PC-3 (cell line): Measurements from ENCODE around the gene NOMO2. TPM values are rescaled to one million over a fixed set of nuclear protein-coding genes. Genes with fewer than 3 reads are reported as not detected.
"Not testable (repeated sequence)": the region's sequence is repeated elsewhere in the genome, so short reads cannot be mapped to it uniquely, and the experiment has no call there.

Source experiments
- ATAC-seq: fragments of 200-7000 bp; cut with Tn5 transposase; 2 replicates; pipeline ENCODE4 v1.9.1; 2020; ENCODE audit warnings: mild to moderate bottlenecking, moderate library complexity
- BruUV-seq: library from RNA; stranded (reverse); fragments of 400-500 nt; replicated peaks from 2 replicates; lab custom pipeline; 2021; lab: Mats Ljungman, UMichigan
- CTCF ChIA-PET: fragments of 300-600 bp; sonication (Branson Sonifier 250); formaldehyde crosslinking; loops from one replicate; lab custom pipeline; 2022; ENCODE audit warnings: antibody characterized with exemption; lab: Charles Lee
- POLR2A ChIA-PET: fragments of 300-600 bp; sonication (Branson Sonifier 250); formaldehyde crosslinking; loops from one replicate; lab custom pipeline; 2022; ENCODE audit warnings: antibody characterized with exemption; ENCODE audit not compliant: unreplicated experiment; lab: Charles Lee
- DNase-seq: peaks from one replicate; pipeline ENCODE4 v3.0.0-alpha.2; 2015
- H2AFZ ChIP-seq: fragments of 300-600 bp; sonication (generic); 2 replicates; pipeline ENCODE4 v1.6.0; 2016; ENCODE audit warnings: antibody characterized with exemption, low read length
- H3F3A ChIP-seq: fragments of 300-600 bp; sonication (generic); one replicate; pipeline ENCODE4 v1.6.0; 2017; ENCODE audit warnings: antibody characterized with exemption, low read length, control low read depth, mild to moderate bottlenecking; ENCODE audit not compliant: unreplicated experiment
- H3K27ac ChIP-seq: fragments of 300-600 bp; sonication (generic); 2 replicates; pipeline ENCODE4 v1.5.1; 2016; ENCODE audit warnings: mild to moderate bottlenecking, low read length
- H3K27me3 ChIP-seq: fragments of 300-600 bp; sonication (generic); 2 replicates; pipeline ENCODE4 v1.6.1; 2016; ENCODE audit warnings: low read length, mixed read lengths
- H3K36me3 ChIP-seq: fragments of 300-600 bp; sonication (generic); 2 replicates; pipeline ENCODE4 v1.6.1; 2016; ENCODE audit warnings: low read depth, mixed run types, low read length, mixed read lengths
- H3K4me1 ChIP-seq: fragments of 300-600 bp; sonication (generic); 2 replicates; pipeline ENCODE4 v1.5.1; 2016; ENCODE audit warnings: low read length; ENCODE audit not compliant: insufficient read depth
- H3K4me2 ChIP-seq: fragments of 300-600 bp; sonication (generic); 2 replicates; pipeline ENCODE4 v1.6.0; 2016; ENCODE audit warnings: low read length
- H3K4me3 ChIP-seq: fragments of 300-600 bp; sonication (generic); 2 replicates; pipeline ENCODE4 v1.5.1; 2016; ENCODE audit warnings: mild to moderate bottlenecking, low read length, mixed read lengths
- H3K79me2 ChIP-seq: fragments of 300-600 bp; sonication (generic); 2 replicates; pipeline ENCODE4 v1.6.1; 2017; ENCODE audit warnings: low read length, mixed read lengths
- H3K9ac ChIP-seq: fragments of 300-600 bp; sonication (generic); 2 replicates; pipeline ENCODE4 v1.6.0; 2016; ENCODE audit warnings: mild to moderate bottlenecking, low read length
- H3K9me2 ChIP-seq: fragments of 300-600 bp; sonication (generic); replicated peaks from 2 replicates; pipeline ENCODE4 v1.6.1; 2016; ENCODE audit warnings: mixed run types, low read length, mixed read lengths
- H3K9me3 ChIP-seq: fragments of 300-600 bp; sonication (generic); 2 replicates; pipeline ENCODE4 v1.6.1; 2016; ENCODE audit warnings: low read length, mixed read lengths
- H4K20me1 ChIP-seq: fragments of 300-600 bp; sonication (generic); 2 replicates; pipeline ENCODE4 v1.6.1; 2016; ENCODE audit warnings: low read length, mixed read lengths
- intact Hi-C: fragments of 100-400 bp; cut with micrococcal nuclease; formaldehyde crosslinking; loops from 2 replicates; pipeline ENCODE4 v1.9.0; 2023
- total RNA-seq: library from RNA; depleted of rRNA; stranded (reverse); fragments of >200 nt; gene quantifications from 2 replicates; pipeline ENCODE4 v1.2.3, GENCODE V29; 2014

NOMO2 gene
- total RNA-seq, 1 experiment from 2014 or later = 121 TPM

- DNase-seq, H3K36me3 ChIP-seq, H4K20me1 ChIP-seq, H3K27me3 ChIP-seq, BruUV-seq, ATAC-seq, H3K9ac ChIP-seq, CTCF ChIA-PET, H3K9me3 ChIP-seq, H2AFZ ChIP-seq, H3F3A ChIP-seq, H3K4me2 ChIP-seq, POLR2A ChIA-PET, H3K4me3 ChIP-seq, H3K9me2 ChIP-seq, intact Hi-C loops, H3K4me1 ChIP-seq, H3K27ac ChIP-seq, H3K79me2 ChIP-seq: not testable (repeated sequence)
These were observed 35.9 kb downstream of the NOMO2 start for GRCh38 chr16:18525882-18526482.

GRCh38 chr16:18522637-18523036 lies 39.3 kb downstream of the NOMO2 start:
- POLR2A ChIA-PET, H2AFZ ChIP-seq, BruUV-seq, H3K9me2 ChIP-seq, ATAC-seq, H3K27me3 ChIP-seq, H3K79me2 ChIP-seq, H3K9ac ChIP-seq, H3K27ac ChIP-seq, CTCF ChIA-PET, intact Hi-C loops, H3K4me3 ChIP-seq, DNase-seq, H3K9me3 ChIP-seq, H3K4me1 ChIP-seq, H3K36me3 ChIP-seq, H3F3A ChIP-seq, H4K20me1 ChIP-seq, H3K4me2 ChIP-seq: not testable (repeated sequence)

- DNase-seq, intact Hi-C loops, H3K79me2 ChIP-seq, H3F3A ChIP-seq, POLR2A ChIA-PET, H3K9ac ChIP-seq, H2AFZ ChIP-seq, CTCF ChIA-PET, H3K27ac ChIP-seq, ATAC-seq, H3K27me3 ChIP-seq, BruUV-seq, H3K9me2 ChIP-seq, H3K9me3 ChIP-seq, H3K4me1 ChIP-seq, H4K20me1 ChIP-seq, H3K4me2 ChIP-seq, H3K36me3 ChIP-seq, H3K4me3 ChIP-seq: not testable (repeated sequence)
These were observed 40.3 kb downstream of the NOMO2 start for GRCh38 chr16:18521445-18522181.

GRCh38 chr16:18518536-18519283 lies 43.2 kb downstream of the NOMO2 start:
- H3K4me1 ChIP-seq, intact Hi-C loops, H3F3A ChIP-seq, H3K4me2 ChIP-seq, H3K27me3 ChIP-seq, H2AFZ ChIP-seq, H3K9me2 ChIP-seq, H4K20me1 ChIP-seq, ATAC-seq, H3K4me3 ChIP-seq, POLR2A ChIA-PET, H3K79me2 ChIP-seq, CTCF ChIA-PET, H3K36me3 ChIP-seq, BruUV-seq, DNase-seq, H3K9ac ChIP-seq, H3K27ac ChIP-seq, H3K9me3 ChIP-seq: not testable (repeated sequence)

- H3K9me3 ChIP-seq, H3K36me3 ChIP-seq, DNase-seq, H3F3A ChIP-seq, H3K27me3 ChIP-seq, H3K4me3 ChIP-seq, BruUV-seq, H3K27ac ChIP-seq, CTCF ChIA-PET, POLR2A ChIA-PET, H3K4me1 ChIP-seq, H2AFZ ChIP-seq, H3K9ac ChIP-seq, H3K9me2 ChIP-seq, H3K79me2 ChIP-seq, intact Hi-C loops, H3K4me2 ChIP-seq, H4K20me1 ChIP-seq: not testable (repeated sequence)
- peak; percentile 53 for ATAC-seq
These were observed 63.5 kb downstream of the NOMO2 start for GRCh38 chr16:18498430-18498829.

GRCh38 chr16:18497032-18497431 lies 64.9 kb downstream of the NOMO2 start:
- H4K20me1 ChIP-seq, H3K9ac ChIP-seq, intact Hi-C loops, POLR2A ChIA-PET, H3K79me2 ChIP-seq, ATAC-seq, H3K4me2 ChIP-seq, H3K4me3 ChIP-seq, H3K36me3 ChIP-seq, H3K9me3 ChIP-seq, BruUV-seq, H2AFZ ChIP-seq, H3K4me1 ChIP-seq, H3K9me2 ChIP-seq, DNase-seq, H3K27me3 ChIP-seq, H3F3A ChIP-seq, CTCF ChIA-PET, H3K27ac ChIP-seq: not testable (repeated sequence)
